Mesothelial cell of epicardium (in vitro differentiated cells): ENCODE data around the gene ALG12. TPM values are rescaled to one million over a fixed set of nuclear protein-coding genes. Genes with fewer than 3 reads are reported as not detected.

Experiments used
- DNase-seq, 2 experiments: peaks; one replicate each; pipeline ENCODE4 v3.0.0; 2021; ENCODE audit warnings: low spot score in 2 of 2; ENCODE audit not compliant: unreplicated experiment in 2 of 2
- H3K27ac Mint-ChIP-seq: 2 replicates; pipeline ENCODE4 v1.8.0; 2021; ENCODE audit warnings: mixed read lengths
- H3K27me3 Mint-ChIP-seq: 2 replicates; pipeline ENCODE4 v1.8.0; 2021; ENCODE audit warnings: low read depth, mixed read lengths
- H3K36me3 Mint-ChIP-seq: 2 replicates; pipeline ENCODE4 v1.8.0; 2021; ENCODE audit warnings: mixed read lengths
- H3K4me1 Mint-ChIP-seq: 2 replicates; pipeline ENCODE4 v1.8.0; 2021; ENCODE audit warnings: mixed read lengths
- H3K4me3 Mint-ChIP-seq: 2 replicates; pipeline ENCODE4 v1.8.0; 2021; ENCODE audit warnings: mild to moderate bottlenecking, moderate library complexity, mixed read lengths
- H3K9me3 Mint-ChIP-seq: 2 replicates; pipeline ENCODE4 v1.8.0; 2021; ENCODE audit warnings: mixed read lengths
- total RNA-seq: library from RNA; stranded (reverse); gene quantifications from 3 replicates; pipeline ENCODE4 v1.2.1, GENCODE V29; 2021
- TF ChIP-seq, protein P1 (sequence below): fragments of 200-600 bp; sonication (generic); IDR thresholded peaks from one replicate; pipeline ENCODE4 v1.5.0; 2021; ENCODE audit warnings: antibody characterized with exemption; ENCODE audit not compliant: unreplicated experiment

The ALG12 gene
- total RNA-seq, 1 donor from 2014 or later, result 26.4 TPM

GRCh38 chr22:49922484-49922883 is 4.2 kb upstream of the ALG12 start:
- Mint-ChIP-seq H3K27ac (no peak overlapping the region), H3K4me3 (no peak overlapping the region), H3K36me3 (peaks cover 5% of the 10 kb centered on the region), H3K27me3 (no peaks in the 10 kb centered on the region), H3K4me1 (peaks cover 4% of the 10 kb centered on the region), H3K9me3 (no peaks in the 10 kb centered on the region)
- TF ChIP-seq, protein P1, sequence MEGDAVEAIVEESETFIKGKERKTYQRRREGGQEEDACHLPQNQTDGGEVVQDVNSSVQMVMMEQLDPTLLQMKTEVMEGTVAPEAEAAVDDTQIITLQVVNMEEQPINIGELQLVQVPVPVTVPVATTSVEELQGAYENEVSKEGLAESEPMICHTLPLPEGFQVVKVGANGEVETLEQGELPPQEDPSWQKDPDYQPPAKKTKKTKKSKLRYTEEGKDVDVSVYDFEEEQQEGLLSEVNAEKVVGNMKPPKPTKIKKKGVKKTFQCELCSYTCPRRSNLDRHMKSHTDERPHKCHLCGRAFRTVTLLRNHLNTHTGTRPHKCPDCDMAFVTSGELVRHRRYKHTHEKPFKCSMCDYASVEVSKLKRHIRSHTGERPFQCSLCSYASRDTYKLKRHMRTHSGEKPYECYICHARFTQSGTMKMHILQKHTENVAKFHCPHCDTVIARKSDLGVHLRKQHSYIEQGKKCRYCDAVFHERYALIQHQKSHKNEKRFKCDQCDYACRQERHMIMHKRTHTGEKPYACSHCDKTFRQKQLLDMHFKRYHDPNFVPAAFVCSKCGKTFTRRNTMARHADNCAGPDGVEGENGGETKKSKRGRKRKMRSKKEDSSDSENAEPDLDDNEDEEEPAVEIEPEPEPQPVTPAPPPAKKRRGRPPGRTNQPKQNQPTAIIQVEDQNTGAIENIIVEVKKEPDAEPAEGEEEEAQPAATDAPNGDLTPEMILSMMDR, result no peak
- no peak for DNase-seq

- Mint-ChIP-seq H3K4me1 (peaks cover 4% of the 10 kb centered on the region), H3K9me3 (no peaks in the 10 kb centered on the region), H3K27me3 (no peaks in the 10 kb centered on the region), H3K36me3 (peaks cover 5% of the 10 kb centered on the region), H3K27ac (no peak overlapping the region), H3K4me3 (no peak overlapping the region)
- TF ChIP-seq, protein P1, result no peak
- DNase-seq, result no peak
Measured at GRCh38 chr22:49921508-49922278, 3.5 kb upstream of the ALG12 start.

DNA sequence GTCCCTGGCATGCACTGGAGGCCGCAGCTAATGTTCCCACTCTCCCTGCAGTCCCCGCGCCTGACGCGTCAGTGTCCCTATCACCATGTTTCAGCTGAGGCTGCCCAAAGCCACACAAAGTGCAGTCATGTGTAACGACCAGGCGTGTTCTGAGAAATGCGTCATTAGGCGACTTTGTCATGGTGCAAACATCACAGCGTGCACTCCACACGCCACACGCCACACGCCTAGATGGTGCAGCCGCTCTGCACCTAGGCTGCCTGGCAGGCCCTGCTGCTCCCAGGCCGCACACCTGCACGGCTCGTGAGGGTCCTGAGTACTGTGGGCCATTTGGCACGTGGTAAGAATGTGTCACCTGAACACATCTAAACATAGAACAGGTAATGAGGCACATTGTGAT is 2.6 kb upstream of the ALG12 start:
- H3K27me3 Mint-ChIP-seq, result no peaks in the 10 kb centered on the region
- peaks cover 5% of the 10 kb centered on the region for H3K36me3 Mint-ChIP-seq
- peak overlapping the region; percentile 34 for H3K4me3 Mint-ChIP-seq
- H3K9me3 Mint-ChIP-seq, result no peaks in the 10 kb centered on the region
- no peak overlapping the region for H3K27ac Mint-ChIP-seq
- peaks cover 4% of the 10 kb centered on the region for H3K4me1 Mint-ChIP-seq
- DNase-seq, result no peak
- TF ChIP-seq, protein P1, result no peak

GRCh38 chr22:49918911-49919881 is 958 bp upstream of the ALG12 start:
- peak in 1 of 2 experiments; percentile 26 for DNase-seq
- H3K27ac Mint-ChIP-seq, result no peak overlapping the region

DNA sequence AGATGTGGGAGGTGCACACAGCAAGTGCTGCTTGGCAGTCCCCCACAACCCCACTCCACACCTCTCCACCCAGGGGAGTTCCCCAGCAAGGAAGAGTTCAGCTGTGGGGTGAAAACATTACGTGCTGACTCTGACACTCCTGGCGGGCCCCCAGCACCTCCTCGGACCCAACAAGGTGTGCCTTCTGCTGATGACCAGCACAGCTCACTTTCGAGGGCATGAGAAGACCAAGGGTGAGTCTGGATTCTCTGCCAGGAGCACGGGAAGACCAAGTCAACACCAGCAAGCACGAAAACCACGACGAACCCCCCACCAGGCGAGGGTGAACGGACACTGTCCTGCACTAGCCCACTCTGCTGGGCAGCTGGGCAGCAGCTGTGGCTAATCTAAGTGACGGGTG is 1.4 kb downstream of the ALG12 start:
- peaks cover 4% of the 10 kb centered on the region for H3K4me1 Mint-ChIP-seq
- no peak for DNase-seq
- no peak overlapping the region for H3K27ac Mint-ChIP-seq
- H3K27me3 Mint-ChIP-seq, result no peaks in the 10 kb centered on the region
- TF ChIP-seq, protein P1, result no peak
- H3K4me3 Mint-ChIP-seq, result peak overlapping the region; percentile 81
- H3K9me3 Mint-ChIP-seq, result no peaks in the 10 kb centered on the region
- peaks cover 10% of the 10 kb centered on the region for H3K36me3 Mint-ChIP-seq

More at GRCh38 chr22:49918911-49919881, 958 bp upstream of the ALG12 start:
- Mint-ChIP-seq H3K9me3 (no peaks in the 10 kb centered on the region), H3K4me1 (peaks cover 4% of the 10 kb centered on the region), H3K36me3 (peaks cover 7% of the 10 kb centered on the region), H3K4me3 (peak overlapping the region; percentile 64), H3K27me3 (no peaks in the 10 kb centered on the region)
- TF ChIP-seq, protein P1, result no peak
